Astrocyte (in vitro differentiated cells and primary cell): ENCODE results near the gene SMARCD1.

Experiments used
- EZH2 ChIP-seq: IDR thresholded peaks from 2 replicates; pipeline ENCODE4 v1.6.1; 2012; ENCODE audit warnings: mild to moderate bottlenecking, low read length, inconsistent platforms; ENCODE audit not compliant: insufficient read depth
- TF ChIP-seq, protein P1 (sequence below): IDR thresholded peaks from 2 replicates; pipeline ENCODE4 v1.5.1; 2011; ENCODE audit warnings: low read depth, mild to moderate bottlenecking, inconsistent platforms, low read length, moderate library complexity; ENCODE audit not compliant: insufficient read depth

DNA sequence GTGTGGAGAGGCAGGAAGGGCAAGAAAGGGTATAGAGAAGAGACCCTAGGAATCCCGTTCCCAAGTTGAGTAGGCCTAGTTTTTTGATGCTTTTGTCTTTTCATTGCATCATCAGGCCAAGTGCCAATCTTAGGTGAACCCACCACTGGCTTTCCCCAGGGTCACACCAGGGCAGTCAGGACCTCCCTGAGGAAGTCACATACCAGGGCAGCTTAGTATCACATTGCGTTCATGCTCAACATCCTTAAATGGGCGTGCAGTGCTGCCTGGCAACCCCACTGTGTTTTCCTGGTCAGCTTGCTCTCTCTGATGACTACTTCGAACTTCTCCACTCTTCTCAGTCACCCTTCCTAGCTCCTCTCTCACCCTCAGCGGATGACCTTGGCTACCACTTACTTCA, 18.7 kb upstream of the SMARCD1 start:
- TF ChIP-seq, protein P1, sequence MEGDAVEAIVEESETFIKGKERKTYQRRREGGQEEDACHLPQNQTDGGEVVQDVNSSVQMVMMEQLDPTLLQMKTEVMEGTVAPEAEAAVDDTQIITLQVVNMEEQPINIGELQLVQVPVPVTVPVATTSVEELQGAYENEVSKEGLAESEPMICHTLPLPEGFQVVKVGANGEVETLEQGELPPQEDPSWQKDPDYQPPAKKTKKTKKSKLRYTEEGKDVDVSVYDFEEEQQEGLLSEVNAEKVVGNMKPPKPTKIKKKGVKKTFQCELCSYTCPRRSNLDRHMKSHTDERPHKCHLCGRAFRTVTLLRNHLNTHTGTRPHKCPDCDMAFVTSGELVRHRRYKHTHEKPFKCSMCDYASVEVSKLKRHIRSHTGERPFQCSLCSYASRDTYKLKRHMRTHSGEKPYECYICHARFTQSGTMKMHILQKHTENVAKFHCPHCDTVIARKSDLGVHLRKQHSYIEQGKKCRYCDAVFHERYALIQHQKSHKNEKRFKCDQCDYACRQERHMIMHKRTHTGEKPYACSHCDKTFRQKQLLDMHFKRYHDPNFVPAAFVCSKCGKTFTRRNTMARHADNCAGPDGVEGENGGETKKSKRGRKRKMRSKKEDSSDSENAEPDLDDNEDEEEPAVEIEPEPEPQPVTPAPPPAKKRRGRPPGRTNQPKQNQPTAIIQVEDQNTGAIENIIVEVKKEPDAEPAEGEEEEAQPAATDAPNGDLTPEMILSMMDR, result no peak
- TF ChIP-seq EZH2, result no peak
